ENCODE measurements around the gene SPOCK3. TPM values are rescaled to one million over a fixed set of nuclear protein-coding genes. Genes with fewer than 3 reads are reported as not detected.

Gene SPOCK3
- total and polyA plus RNA-seq, 2 experiments from 2014 or later, result 1.6 to 4.1 TPM

- Mint-ChIP-seq H3K27ac (no peak overlapping the region), H3K9me3 (no peaks in the 10 kb centered on the region), H3K27me3 (ENCODE audit: insufficient read depth, low read depth, poor library complexity) (no peaks in the 10 kb centered on the region), H3K4me3 (no peak overlapping the region), H3K36me3 (ENCODE audit: low read depth) (no peaks in the 10 kb centered on the region), H3K4me1 (no peaks in the 10 kb centered on the region)
- ATAC-seq (no peak), DNase-seq (ENCODE audit: low spot score) (no peak)
- no peak overlapping the region for H3K4me3 ChIP-seq
- no peaks in the 10 kb centered on the region for H3K27me3 ChIP-seq (ENCODE audit: insufficient read depth)
- no peaks in the 10 kb centered on the region for H3K9me2 ChIP-seq (ENCODE audit: insufficient read depth)
- no peaks in the 10 kb centered on the region for H3K36me3 ChIP-seq (ENCODE audit: insufficient read depth)
- no peaks in the 10 kb centered on the region for H3K4me1 ChIP-seq (ENCODE audit: insufficient read depth)
- no peak overlapping the region for H3K4me2 ChIP-seq
- no peaks in the 10 kb centered on the region for H3K79me2 ChIP-seq (replicated peaks; ENCODE audit: insufficient read depth)
- H2AFZ ChIP-seq, result no peak overlapping the region
- H3F3A ChIP-seq (replicated peaks; ENCODE audit: low read depth), result no peaks in the 10 kb centered on the region
- no peaks in the 10 kb centered on the region for H4K20me1 ChIP-seq (replicated peaks; ENCODE audit: insufficient read depth)
- TF ChIP-seq ZNF462 (CRISPR knock-in tag; IDR thresholded peaks at IDR 0.05), result no peak
- no peak for TF ChIP-seq CTCF (conservative IDR thresholded peaks at IDR 0.05; ENCODE audit: low read depth in 2 of 2)
- TF ChIP-seq NANOG (IDR thresholded peaks at IDR 0.05; ENCODE audit: borderline replicate concordance), result no peak
- H3K27ac ChIP-seq (ENCODE audit: low read depth), result no peak overlapping the region
These were observed 417.4 kb downstream of the SPOCK3 start for GRCh38 chr4:166816890-166817289.

GRCh38 chr4:166808380-166808779 is 425.9 kb downstream of the SPOCK3 start:
- Histone ChIP-seq H3K4me2 (no peak overlapping the region), H3F3A (replicated peaks; ENCODE audit: low read depth) (no peaks in the 10 kb centered on the region), H4K20me1 (replicated peaks; ENCODE audit: insufficient read depth) (no peaks in the 10 kb centered on the region), H3K79me2 (replicated peaks; ENCODE audit: insufficient read depth) (no peaks in the 10 kb centered on the region), H3K27ac (ENCODE audit: low read depth) (no peak overlapping the region), H3K9me2 (ENCODE audit: insufficient read depth) (no peaks in the 10 kb centered on the region), H3K27me3 (ENCODE audit: insufficient read depth) (no peaks in the 10 kb centered on the region), H3K4me3 (no peak overlapping the region), H3K4me1 (ENCODE audit: insufficient read depth) (no peaks in the 10 kb centered on the region), H2AFZ (no peak overlapping the region), H3K36me3 (ENCODE audit: insufficient read depth) (no peaks in the 10 kb centered on the region)
- Mint-ChIP-seq H3K4me3 (no peak overlapping the region), H3K27ac (no peak overlapping the region), H3K36me3 (ENCODE audit: low read depth) (no peaks in the 10 kb centered on the region), H3K4me1 (no peaks in the 10 kb centered on the region), H3K9me3 (no peaks in the 10 kb centered on the region), H3K27me3 (ENCODE audit: insufficient read depth, low read depth, poor library complexity) (no peaks in the 10 kb centered on the region)
- no peak for DNase-seq (ENCODE audit: low spot score)
- ATAC-seq, result no peak
- no peak for TF ChIP-seq ETS1 (IDR thresholded peaks at IDR 0.05)
- no peak for TF ChIP-seq ZNF114 (CRISPR knock-in tag; IDR thresholded peaks at IDR 0.05)
- TF ChIP-seq EZH2 (IDR thresholded peaks at IDR 0.05; ENCODE audit: low read depth, unreplicated experiment), result no peak
- TF ChIP-seq ZNF331 (CRISPR knock-in tag; IDR thresholded peaks at IDR 0.05; ENCODE audit: low read depth), result no peak

All from GM23338 (cell line).